ENCODE data around the gene STX1B. TPM values are rescaled to one million over a fixed set of nuclear protein-coding genes. Genes with fewer than 3 reads are reported as not detected.

STX1B gene
- total and polyA plus RNA-seq, 2 experiments from 2014 or later: 5.6 to 13.7 TPM

GRCh38 chr16:31002862-31003341 lies 7.5 kb downstream of the STX1B start:
- H3K27me3 ChIP-seq: no peaks in the 10 kb centered on the region
- DNase-seq (ENCODE audit: low read depth in 1 of 2, low spot score in 1 of 2): no peak
- H3K27ac ChIP-seq: no peak overlapping the region
- no peaks in the 10 kb centered on the region for H3K9me3 ChIP-seq (ENCODE audit: low read depth)
- H3K36me3 ChIP-seq: no peaks in the 10 kb centered on the region
- no peak for TF ChIP-seq CTCF (IDR thresholded peaks at IDR 0.05; ENCODE audit: low read depth, low read length)
- peaks cover 6% of the 10 kb centered on the region for H3K4me1 ChIP-seq (ENCODE audit: low read depth)
- no peak overlapping the region for H3K4me3 ChIP-seq

- Histone ChIP-seq H3K36me3 (no peaks in the 10 kb centered on the region), H3K4me1 (ENCODE audit: low read depth) (peaks cover 6% of the 10 kb centered on the region), H3K4me3 (no peak overlapping the region), H3K27ac (no peak overlapping the region), H3K27me3 (no peaks in the 10 kb centered on the region), H3K9me3 (ENCODE audit: low read depth) (no peaks in the 10 kb centered on the region)
- no peak for TF ChIP-seq CTCF (IDR thresholded peaks at IDR 0.05; ENCODE audit: low read depth, low read length)
- no peak for DNase-seq (ENCODE audit: low read depth in 1 of 2, low spot score in 1 of 2)
Measured at GRCh38 chr16:31002250-31002700, 8.2 kb downstream of the STX1B start.

GRCh38 chr16:31001507-31002249 lies 8.8 kb downstream of the STX1B start:
- no peaks in the 10 kb centered on the region for H3K36me3 ChIP-seq
- no peak overlapping the region for H3K27ac ChIP-seq
- no peak for TF ChIP-seq CTCF (IDR thresholded peaks at IDR 0.05; ENCODE audit: low read depth, low read length)
- H3K4me1 ChIP-seq (ENCODE audit: low read depth): peaks cover 6% of the 10 kb centered on the region
- no peak overlapping the region for H3K4me3 ChIP-seq
- H3K27me3 ChIP-seq: peaks cover 4% of the 10 kb centered on the region
- DNase-seq (ENCODE audit: low read depth in 1 of 2, low spot score in 1 of 2): no peak
- no peaks in the 10 kb centered on the region for H3K9me3 ChIP-seq (ENCODE audit: low read depth)

GRCh38 chr16:31000671-31001382 lies 9.6 kb downstream of the STX1B start:
- H3K27me3 ChIP-seq: peaks cover 13% of the 10 kb centered on the region
- H3K36me3 ChIP-seq: no peaks in the 10 kb centered on the region
- DNase-seq (ENCODE audit: low read depth in 1 of 2, low spot score in 1 of 2): no peak
- H3K4me1 ChIP-seq (ENCODE audit: low read depth): peaks cover 6% of the 10 kb centered on the region
- no peaks in the 10 kb centered on the region for H3K9me3 ChIP-seq (ENCODE audit: low read depth)
- no peak overlapping the region for H3K27ac ChIP-seq
- H3K4me3 ChIP-seq: no peak overlapping the region
- no peak for TF ChIP-seq CTCF (IDR thresholded peaks at IDR 0.05; ENCODE audit: low read depth, low read length)

GRCh38 chr16:30998852-30999761 lies 11.3 kb downstream of the STX1B start:
- Histone ChIP-seq H3K27ac (no peak overlapping the region), H3K4me3 (no peak overlapping the region), H3K36me3 (no peaks in the 10 kb centered on the region), H3K4me1 (ENCODE audit: low read depth) (peaks cover 6% of the 10 kb centered on the region), H3K9me3 (ENCODE audit: low read depth) (no peaks in the 10 kb centered on the region), H3K27me3 (peaks cover 14% of the 10 kb centered on the region)
- no peak for TF ChIP-seq CTCF (IDR thresholded peaks at IDR 0.05; ENCODE audit: low read depth, low read length)
- DNase-seq (ENCODE audit: low read depth in 1 of 2, low spot score in 1 of 2): no peak

Data from cardiac muscle cell (in vitro differentiated cells and primary cell).